Muscle of arm (tissue), 12 donors: ENCODE measurements around the gene TAAR2. TPM values are rescaled to one million over a fixed set of nuclear protein-coding genes. Genes with fewer than 3 reads are reported as not detected.

Experiments used
- polyA plus RNA-seq, 12 donors: library from polyadenylated mRNA; unstranded; fragments of 120-200 nt; gene quantifications; one replicate each; pipeline ENCODE4 v1.2.1, GENCODE V29; 2013; ENCODE audit not compliant: insufficient read length in 12 of 12

TAAR2 gene
- polyA plus RNA-seq, 12 donors = not detected

Other genes starting within 250 kb of the TAAR2 start
- gene MOXD1, start 222.8 kb downstream of the TAAR2 start, polyA plus RNA-seq = 10 to 100 TPM in 2 of 12 donors, 1 to 10 TPM in 9, not detected in 1; 1.9 to 17.0 (median 5.7) TPM
- 10 to 100 TPM in 11 of 12 donors, not detected in 1; 14.9 to 46.2 (median 42.1) TPM for gene STX7, start 111.2 kb downstream of the TAAR2 start, polyA plus RNA-seq
- gene TAAR9, start 86.0 kb downstream of the TAAR2 start, polyA plus RNA-seq = not detected
- not detected for gene TAAR8, start 71.6 kb downstream of the TAAR2 start, polyA plus RNA-seq
- gene TAAR6, start 54.0 kb downstream of the TAAR2 start, polyA plus RNA-seq = not detected
- not detected for gene TAAR5, start 34.5 kb downstream of the TAAR2 start, polyA plus RNA-seq
- not detected for gene TAAR1, start 34.9 kb upstream of the TAAR2 start, polyA plus RNA-seq
- under 1 TPM in 10 of 12 donors, not detected in 2; 0.11 to 0.65 (median 0.31) TPM for gene VNN1, start 89.8 kb upstream of the TAAR2 start, polyA plus RNA-seq
- 1 to 10 TPM in 2 of 12 donors, under 1 TPM in 8, not detected in 2; 0.11 to 2.4 (median 0.50) TPM for gene VNN2, start 133.6 kb upstream of the TAAR2 start, polyA plus RNA-seq
- gene SLC18B1, start 174.4 kb upstream of the TAAR2 start, polyA plus RNA-seq = 10 to 100 TPM in 7 of 12 donors, 1 to 10 TPM in 4, not detected in 1; 7.5 to 14.1 (median 11.0) TPM
- 1,000 to 10,000 TPM in 11 of 12 donors, not detected in 1; 1,180 to 2,731 (median 2,339) TPM for gene RPS12, start 190.3 kb upstream of the TAAR2 start, polyA plus RNA-seq